ENCODE data around the gene TPRA1. TPM values are rescaled to one million over a fixed set of nuclear protein-coding genes. Genes with fewer than 3 reads are reported as not detected.

The TPRA1 gene
- total RNA-seq (2014; rRNA removed; shearing (Covaris generic)): 24.1 and 30.4 TPM in 2 replicates
- 16.7 and 19.4 TPM in 2 replicates for polyA plus RNA-seq (2016; fragmentation: Nextera tagmentation; extraction: Ambion mirVana)
- long read RNA-seq, transcript TPRA1-202 (11 exons, 1,933 nt): major isoform, 20 of 41 reads
- long read RNA-seq, partial matches to known transcripts: 1 of 41 reads
- long read RNA-seq, other reads (novel, unspliced or antisense): 19 of 41 reads

DNA sequence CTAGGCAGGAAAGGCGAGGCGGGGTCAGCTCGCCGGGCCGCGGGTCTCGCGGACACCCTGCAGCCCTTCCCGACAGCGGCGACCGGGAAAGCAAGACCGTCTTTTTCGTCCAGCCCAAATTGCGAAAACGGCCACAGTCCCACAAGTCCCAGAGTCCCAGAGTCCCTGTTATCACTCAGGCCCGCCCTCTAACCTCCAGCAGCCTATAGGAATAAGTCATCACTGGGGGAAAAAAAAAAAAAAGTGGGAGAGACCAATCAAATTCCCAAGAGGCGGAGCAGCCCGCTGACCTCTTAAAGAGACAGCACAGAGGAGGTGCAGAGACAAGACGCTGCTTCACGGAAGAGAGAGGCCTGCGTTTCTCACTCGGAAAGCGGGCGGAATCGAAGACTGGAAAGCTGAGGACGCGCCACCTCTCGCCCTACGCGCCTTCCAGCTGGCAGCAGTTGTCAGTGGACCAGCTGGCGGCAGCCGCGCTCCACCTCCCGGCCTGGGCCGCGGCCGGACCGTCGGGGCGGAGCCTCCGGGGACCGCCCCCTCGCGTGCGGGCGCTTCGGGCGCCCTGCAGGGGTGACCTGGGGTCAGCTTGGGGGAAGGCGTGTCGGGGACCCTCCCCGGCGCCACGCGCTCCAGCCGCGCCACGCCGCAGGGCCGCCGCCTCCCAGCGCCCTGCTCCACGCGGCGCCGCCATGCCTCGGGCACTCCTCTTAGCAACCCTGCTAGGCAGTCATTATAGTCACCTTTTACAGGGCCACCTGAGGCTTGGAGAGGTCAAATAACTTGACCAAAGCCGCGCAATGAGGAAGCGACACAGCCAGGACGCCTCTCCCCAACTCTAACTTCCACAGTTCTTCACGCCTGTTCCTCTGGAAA lies at the start of gene TPRA1:
Gene TPRA1, minus strand, starts transcription at position 141 of the 873 bp plus-strand sequence. CDS start 10,587 bp downstream, outside the sequence.
- no peaks in the 10 kb centered on the region for H3K9me2 ChIP-seq (ENCODE audit: insufficient read depth)
- no peaks in the 10 kb centered on the region for H3K36me3 ChIP-seq (ENCODE audit: insufficient read depth)
- H3K4me1 ChIP-seq (ENCODE audit: insufficient read depth): peaks cover 13% of the 10 kb centered on the region
- no peak for TF ChIP-seq NANOG (IDR thresholded peaks at IDR 0.05; ENCODE audit: borderline replicate concordance)
- 0 out of 2 replicates have a peak, but pooled peaks have one; percentile 32 for TF ChIP-seq CREB1 (CRISPR knock-in tag; IDR thresholded peaks at IDR 0.05; ENCODE audit: low read depth)
- TF ChIP-seq, protein P1, sequence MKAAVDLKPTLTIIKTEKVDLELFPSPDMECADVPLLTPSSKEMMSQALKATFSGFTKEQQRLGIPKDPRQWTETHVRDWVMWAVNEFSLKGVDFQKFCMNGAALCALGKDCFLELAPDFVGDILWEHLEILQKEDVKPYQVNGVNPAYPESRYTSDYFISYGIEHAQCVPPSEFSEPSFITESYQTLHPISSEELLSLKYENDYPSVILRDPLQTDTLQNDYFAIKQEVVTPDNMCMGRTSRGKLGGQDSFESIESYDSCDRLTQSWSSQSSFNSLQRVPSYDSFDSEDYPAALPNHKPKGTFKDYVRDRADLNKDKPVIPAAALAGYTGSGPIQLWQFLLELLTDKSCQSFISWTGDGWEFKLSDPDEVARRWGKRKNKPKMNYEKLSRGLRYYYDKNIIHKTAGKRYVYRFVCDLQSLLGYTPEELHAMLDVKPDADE (IDR thresholded peaks at IDR 0.05): 0 out of 2 replicates have a peak, but pooled peaks have one; percentile 21
- TF ChIP-seq CTCF (conservative IDR thresholded peaks at IDR 0.05; ENCODE audit: low read depth in 2 of 2): peak in 1 of 2 experiments; percentile 20; a peak in 1 of 4 replicates
- no peak for TF ChIP-seq EZH2 (IDR thresholded peaks at IDR 0.05; ENCODE audit: low read depth, unreplicated experiment)
- TF ChIP-seq JUNB (IDR thresholded peaks at IDR 0.05; ENCODE audit: unreplicated experiment): peak; percentile 87
- H4K20me1 ChIP-seq (replicated peaks; ENCODE audit: insufficient read depth): peaks cover 4% of the 10 kb centered on the region; the same call in 1 of the 2 replicates
- H3K4me3 ChIP-seq: peak within 1 kb of the TSS; percentile 80
- Mint-ChIP-seq H3K27me3 (ENCODE audit: insufficient read depth, low read depth, poor library complexity) (peaks cover 21% of the 10 kb centered on the region), H3K4me3 (peak within 1 kb of the TSS; percentile 85), H3K4me1 (peaks cover 23% of the 10 kb centered on the region), H3K9me3 (no peaks in the 10 kb centered on the region), H3K27ac (peak within 1 kb of the TSS; percentile 92), H3K36me3 (ENCODE audit: low read depth) (peaks cover 3% of the 10 kb centered on the region; the same call in 1 of the 3 replicates)
- H3K27me3 ChIP-seq (ENCODE audit: insufficient read depth): peaks cover 5% of the 10 kb centered on the region; the same call in 1 of the 2 replicates
- peak; percentile 98 for DNase-seq (ENCODE audit: low spot score)
- H2AFZ ChIP-seq: peak within 1 kb of the TSS; percentile 90; the same call in 1 of the 2 replicates
- peak; percentile 83 for ATAC-seq
- peaks cover 21% of the 10 kb centered on the region for H3K79me2 ChIP-seq (replicated peaks; ENCODE audit: insufficient read depth)
- H3K27ac ChIP-seq (ENCODE audit: low read depth): peak within 1 kb of the TSS; percentile 95
- peaks cover 8% of the 10 kb centered on the region for H3F3A ChIP-seq (replicated peaks; ENCODE audit: low read depth)
- peak within 1 kb of the TSS; percentile 89 for H3K4me2 ChIP-seq

DNA sequence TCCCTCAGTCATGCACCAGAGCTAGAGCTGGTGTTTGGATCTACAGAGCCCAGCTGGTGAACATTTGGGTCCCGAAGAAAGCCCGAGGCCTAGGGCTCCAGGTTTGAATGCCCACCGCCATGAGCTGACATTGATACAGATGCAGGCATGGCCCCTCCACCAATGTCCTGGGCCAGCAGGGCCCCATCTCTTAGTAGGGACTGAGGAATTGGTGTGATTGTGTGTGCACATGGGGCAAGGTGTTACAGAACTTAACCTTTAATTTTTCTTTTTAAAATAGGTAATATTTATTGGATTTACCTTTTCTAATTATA lies 49.5 kb upstream of the TPRA1 start:
- Histone ChIP-seq H4K20me1 (replicated peaks; ENCODE audit: insufficient read depth) (no peaks in the 10 kb centered on the region), H3K27me3 (ENCODE audit: insufficient read depth) (no peaks in the 10 kb centered on the region), H3K4me3 (no peak overlapping the region), H3F3A (replicated peaks; ENCODE audit: low read depth) (no peaks in the 10 kb centered on the region), H3K27ac (ENCODE audit: low read depth) (no peak overlapping the region), H2AFZ (no peak overlapping the region), H3K36me3 (ENCODE audit: insufficient read depth) (no peaks in the 10 kb centered on the region), H3K9me2 (ENCODE audit: insufficient read depth) (no peaks in the 10 kb centered on the region), H3K4me2 (no peak overlapping the region), H3K79me2 (replicated peaks; ENCODE audit: insufficient read depth) (peaks cover 7% of the 10 kb centered on the region), H3K4me1 (ENCODE audit: insufficient read depth) (peaks cover 9% of the 10 kb centered on the region; the same call in 1 of the 2 replicates)
- H3K36me3 Mint-ChIP-seq (ENCODE audit: low read depth): peaks cover 15% of the 10 kb centered on the region
- no peaks in the 10 kb centered on the region for H3K9me3 Mint-ChIP-seq
- no peak for ATAC-seq
- peaks cover 18% of the 10 kb centered on the region for H3K4me1 Mint-ChIP-seq
- 0 out of 2 replicates have a peak overlapping the region, but pooled peaks have one; percentile 36 for H3K27ac Mint-ChIP-seq
- H3K27me3 Mint-ChIP-seq (ENCODE audit: insufficient read depth, low read depth, poor library complexity): peaks cover 4% of the 10 kb centered on the region
- DNase-seq (ENCODE audit: low spot score): no peak
- no peak overlapping the region for H3K4me3 Mint-ChIP-seq
- TF ChIP-seq EZH2phosphoT487 (IDR thresholded peaks at IDR 0.05; ENCODE audit: unreplicated experiment): no peak
- no peak for TF ChIP-seq STAT1 (IDR thresholded peaks at IDR 0.05; ENCODE audit: unreplicated experiment)
- TF ChIP-seq REST (IDR thresholded peaks at IDR 0.05; ENCODE audit: unreplicated experiment): no peak
- TF ChIP-seq, protein P1 (IDR thresholded peaks at IDR 0.05): no peak
- TF ChIP-seq CTCF (conservative IDR thresholded peaks at IDR 0.05; ENCODE audit: low read depth in 2 of 2): no peak
- TF ChIP-seq CREB1 (CRISPR knock-in tag; IDR thresholded peaks at IDR 0.05; ENCODE audit: low read depth): no peak
- TF ChIP-seq ZNF114 (CRISPR knock-in tag; IDR thresholded peaks at IDR 0.05): no peak
